Measurements from ENCODE around the gene KIAA1217.

KIAA1217 gene

GRCh38 chr10:24502801-24503460 is 294.0 kb downstream of the KIAA1217 start:
- DNase-seq (ENCODE audit: low spot score), result no peak

DNA sequence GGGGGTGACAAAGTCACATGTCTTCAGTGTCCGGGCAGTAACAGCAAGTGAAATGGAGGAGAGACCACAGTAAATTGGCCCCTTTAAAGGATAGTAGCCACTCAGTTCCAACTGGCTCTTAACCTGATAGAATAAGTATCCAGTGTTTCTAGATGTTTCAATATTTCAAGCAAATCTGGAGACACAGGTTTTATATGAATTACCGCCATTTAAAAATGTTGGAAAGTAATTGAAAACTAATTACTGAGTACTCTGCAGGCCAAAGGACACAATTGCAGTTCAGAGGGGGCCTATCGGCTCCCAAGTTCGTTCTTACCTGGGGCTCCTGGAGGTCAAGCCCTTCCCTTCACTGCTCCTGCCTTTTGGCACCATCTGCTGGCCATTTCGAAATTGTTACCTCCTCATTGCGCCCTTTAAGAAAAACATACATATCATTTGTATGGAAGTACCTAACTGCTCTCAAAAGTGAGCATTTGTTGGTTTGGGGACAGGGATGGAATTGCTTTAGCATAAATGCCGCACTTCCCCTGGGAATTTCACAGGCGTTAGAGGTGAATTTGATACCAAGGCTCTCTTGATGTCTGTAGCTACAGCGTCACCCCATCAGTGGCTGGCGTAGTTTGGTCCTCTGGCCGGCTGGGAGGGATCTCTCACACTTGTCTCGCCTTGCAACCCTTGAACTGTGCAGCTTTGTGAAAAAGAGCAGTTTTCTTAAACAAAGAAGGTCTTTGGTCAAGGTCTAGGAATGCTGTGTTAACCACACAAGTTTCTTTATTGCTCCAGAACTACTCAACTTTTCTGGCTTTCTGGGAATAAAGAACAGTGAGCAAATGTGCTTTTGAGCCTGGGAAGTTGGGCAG is 294.8 kb downstream of the KIAA1217 start:
- peak; percentile 6 for DNase-seq (ENCODE audit: low spot score)

DNA sequence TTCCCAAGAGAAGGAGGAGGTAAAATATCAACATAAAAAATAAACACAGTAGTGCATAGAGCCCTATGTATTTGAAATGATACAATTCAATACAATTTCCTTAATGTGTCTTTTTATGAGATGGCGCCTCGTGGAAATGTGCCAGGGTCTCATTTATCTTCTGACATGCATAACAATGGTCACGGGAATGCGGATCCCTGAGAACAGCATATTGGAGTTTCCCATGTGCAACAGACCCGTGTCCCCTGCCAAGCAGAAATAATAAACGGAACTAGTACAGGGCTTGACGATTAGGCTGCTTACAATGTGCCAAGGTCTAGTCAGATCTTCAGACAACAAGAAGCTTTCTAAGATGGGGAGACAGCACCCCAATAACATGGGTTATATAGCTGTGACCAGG is 296.8 kb downstream of the KIAA1217 start:
- DNase-seq (ENCODE audit: low spot score), result no peak

DNA sequence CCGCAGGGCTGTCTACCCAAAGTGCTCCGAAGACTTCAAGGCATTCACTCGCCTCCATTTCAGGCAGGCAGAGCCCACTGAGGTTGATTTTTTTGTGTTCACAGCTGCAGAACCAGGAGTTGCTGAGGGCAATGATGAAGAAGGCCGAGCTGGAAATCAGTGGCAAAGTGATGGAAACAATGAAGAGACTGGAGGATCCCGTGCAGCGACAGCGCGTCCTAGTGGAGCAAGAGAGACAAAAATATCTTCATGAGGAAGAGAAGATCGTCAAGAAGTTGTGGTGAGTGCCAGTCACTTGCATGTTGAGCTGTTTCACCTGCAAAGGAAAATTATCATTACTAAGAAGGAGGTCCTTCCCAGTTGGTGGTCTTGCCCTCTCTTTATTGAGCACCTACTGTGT is 304.2 kb downstream of the KIAA1217 start:
- DNase-seq (ENCODE audit: low spot score), result no peak

- DNase-seq (ENCODE audit: low spot score), result no peak
Measured at GRCh38 chr10:24515481-24515880, 306.5 kb downstream of the KIAA1217 start.

DNA sequence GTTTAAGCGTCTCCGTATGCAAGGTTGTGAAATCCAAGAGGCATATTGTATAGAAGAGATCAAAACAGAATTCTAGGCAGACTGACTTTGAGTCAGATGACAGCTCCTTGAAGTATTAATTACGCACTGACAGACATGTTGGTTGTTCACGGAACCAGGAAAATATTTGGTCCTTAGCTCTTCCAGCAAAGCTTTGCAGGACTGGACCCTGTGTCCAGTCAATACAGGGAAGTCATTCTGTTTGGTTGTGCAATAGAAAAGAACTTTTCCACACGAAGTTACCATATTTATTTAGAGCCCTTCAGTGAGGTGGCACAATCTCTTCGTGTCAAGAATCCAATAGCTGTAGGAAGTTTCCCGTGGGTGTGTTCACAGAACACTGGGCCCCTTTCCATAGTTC is 309.5 kb downstream of the KIAA1217 start:
- no peak for DNase-seq (ENCODE audit: low spot score)

DNA sequence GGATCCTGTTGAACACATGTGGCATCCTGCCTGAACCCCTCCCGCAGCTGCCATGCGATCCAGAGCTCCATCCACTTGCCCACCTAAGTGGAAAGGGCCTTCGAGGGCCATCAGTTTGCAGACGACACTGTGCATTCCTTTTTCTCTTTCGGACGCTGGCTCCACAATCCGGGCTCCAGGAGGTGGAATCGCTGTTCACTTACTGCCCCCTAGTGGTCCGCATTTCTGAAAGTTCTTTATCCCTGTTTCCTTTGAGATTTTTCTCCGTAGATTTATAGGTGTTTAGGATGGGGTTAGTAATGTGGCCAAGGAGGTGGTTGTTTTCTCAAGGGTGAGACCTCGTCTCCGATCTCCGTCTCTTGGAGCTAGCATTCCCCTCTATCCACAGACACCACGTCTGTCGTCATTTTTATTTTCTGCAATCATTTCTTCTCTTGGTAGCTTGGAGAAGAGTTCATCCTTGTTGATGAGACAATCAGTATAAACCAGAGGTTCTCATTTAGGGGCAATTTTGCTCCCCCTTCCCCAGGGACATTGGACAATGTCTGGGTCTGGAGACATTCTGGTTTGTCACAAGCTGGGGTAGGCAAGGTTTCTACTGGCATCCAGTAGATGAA is 310.2 kb downstream of the KIAA1217 start:
- peak; percentile 15 for DNase-seq (ENCODE audit: low spot score)

- DNase-seq (ENCODE audit: low spot score), result peak; percentile 7
Measured at GRCh38 chr10:24519950-24520349, 311.0 kb downstream of the KIAA1217 start.

- DNase-seq (ENCODE audit: low spot score), result no peak
Measured at GRCh38 chr10:24524314-24524713, 315.4 kb downstream of the KIAA1217 start.

DNA sequence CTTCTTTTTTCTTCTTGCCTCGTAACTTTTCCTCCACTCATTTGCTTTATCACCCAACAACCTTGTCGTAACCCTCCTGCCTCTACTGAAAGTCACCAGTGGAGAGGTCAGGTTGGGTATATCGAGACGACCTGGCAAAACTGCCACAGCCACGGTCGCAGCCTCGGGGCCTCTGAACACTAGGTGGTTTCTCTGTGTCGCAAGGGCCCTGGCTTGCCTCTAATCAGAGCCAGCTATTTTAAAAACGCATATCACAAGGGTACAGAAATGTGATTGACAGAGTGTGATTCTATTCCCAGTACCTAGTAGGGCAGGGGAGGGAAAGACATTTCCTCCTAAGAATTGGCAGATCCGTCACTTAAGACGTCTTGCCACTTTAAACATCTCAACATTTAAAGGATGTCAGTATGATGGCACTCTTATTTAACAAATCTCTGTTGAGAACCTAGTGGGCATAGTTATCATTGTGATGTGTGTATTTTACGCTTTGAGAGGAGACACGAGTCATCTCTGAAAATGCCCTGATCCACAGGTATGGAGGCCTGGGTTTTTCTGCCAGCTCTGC is 317.2 kb downstream of the KIAA1217 start:
- no peak for DNase-seq (ENCODE audit: low spot score)

DNA sequence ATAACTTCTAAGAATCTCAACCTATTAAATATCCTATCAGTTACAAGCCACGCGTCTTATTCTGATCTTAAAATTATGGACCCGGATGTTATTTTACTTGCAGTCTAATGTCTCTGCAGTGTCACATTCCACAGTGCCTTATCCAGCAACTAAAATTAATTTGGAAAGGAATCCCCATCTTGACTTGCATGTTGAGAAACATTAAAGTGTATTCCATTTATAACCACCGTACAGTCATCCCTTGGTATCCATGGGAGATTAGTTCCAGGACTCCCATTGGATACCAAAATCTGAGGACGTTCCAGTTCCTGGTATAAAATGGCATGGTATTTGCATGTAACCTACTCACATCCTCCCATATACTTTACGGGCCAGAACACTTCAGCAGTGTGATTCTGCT is 320.0 kb downstream of the KIAA1217 start:
- no peak for DNase-seq (ENCODE audit: low spot score)

- no peak for DNase-seq (ENCODE audit: low spot score)
Measured at GRCh38 chr10:24531439-24531838, 322.5 kb downstream of the KIAA1217 start.

DNA sequence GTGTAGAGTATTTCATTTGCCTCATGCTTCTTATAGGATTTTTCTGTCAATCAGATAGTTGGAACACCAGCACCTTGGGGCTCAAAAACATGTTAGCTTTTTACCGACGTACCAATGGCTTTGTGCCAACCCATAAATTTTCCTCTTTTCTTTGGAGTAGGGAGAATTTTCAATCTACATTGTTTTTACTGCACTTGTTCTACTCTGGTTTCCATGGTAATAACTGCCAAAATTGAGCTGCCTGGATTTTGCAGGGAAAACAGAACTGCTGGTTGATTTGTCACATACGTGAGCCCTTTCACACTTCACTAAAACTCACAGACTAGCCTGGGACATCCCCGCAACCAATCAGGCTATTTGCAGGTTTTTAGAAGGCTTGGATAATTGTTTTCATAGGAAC is 325.0 kb downstream of the KIAA1217 start:
- DNase-seq (ENCODE audit: low spot score), result no peak

- no peak for DNase-seq (ENCODE audit: low spot score)
Measured at GRCh38 chr10:24536636-24537035, 327.7 kb downstream of the KIAA1217 start.

- DNase-seq (ENCODE audit: low spot score), result no peak
Measured at GRCh38 chr10:24541239-24541753, 332.4 kb downstream of the KIAA1217 start.

- no peak for DNase-seq (ENCODE audit: low spot score)
Measured at GRCh38 chr10:24542314-24543270, 333.7 kb downstream of the KIAA1217 start.

- no peak for DNase-seq (ENCODE audit: low spot score)
Measured at GRCh38 chr10:24544776-24545175, 335.8 kb downstream of the KIAA1217 start.

DNA sequence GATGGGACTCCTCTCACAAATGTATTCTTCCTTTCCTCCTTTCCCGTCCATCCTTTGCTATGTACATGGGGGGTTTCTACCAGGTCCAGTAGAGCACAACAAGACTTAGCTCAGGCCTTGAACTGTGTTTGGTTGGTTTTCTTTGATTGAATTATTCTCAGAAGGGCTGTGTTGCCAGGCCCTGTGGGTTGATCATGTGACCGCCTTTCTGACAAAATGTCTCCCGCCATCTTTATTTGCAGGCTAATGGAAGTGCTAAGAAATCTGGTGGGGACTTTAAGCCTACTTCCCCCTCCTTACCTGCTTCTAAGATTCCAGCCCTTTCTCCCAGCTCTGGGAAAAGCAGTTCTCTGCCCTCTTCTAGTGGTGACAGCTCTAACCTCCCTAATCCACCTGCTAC is 336.6 kb downstream of the KIAA1217 start:
- no peak for DNase-seq (ENCODE audit: low spot score)

DNA sequence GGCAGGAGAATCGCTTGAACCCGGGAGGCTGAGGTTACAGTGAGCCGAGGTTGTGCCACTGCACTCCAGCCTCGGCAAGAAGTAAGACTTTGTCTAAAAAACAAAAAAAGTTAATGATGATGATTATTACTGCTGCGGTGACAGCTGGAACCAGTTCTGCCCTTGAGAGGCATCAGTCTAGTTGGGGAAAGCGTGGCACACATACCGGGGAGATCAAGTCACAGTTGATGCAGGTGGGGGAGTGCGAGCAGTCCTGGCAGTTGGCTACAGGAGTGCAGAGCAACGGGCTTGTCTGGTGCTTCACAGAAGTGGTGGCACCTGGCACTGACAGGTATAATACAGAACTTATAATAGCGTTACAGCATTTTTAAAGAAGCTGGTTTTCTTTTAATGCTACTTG is 341.7 kb downstream of the KIAA1217 start:
- DNase-seq (ENCODE audit: low spot score), result no peak

DNA sequence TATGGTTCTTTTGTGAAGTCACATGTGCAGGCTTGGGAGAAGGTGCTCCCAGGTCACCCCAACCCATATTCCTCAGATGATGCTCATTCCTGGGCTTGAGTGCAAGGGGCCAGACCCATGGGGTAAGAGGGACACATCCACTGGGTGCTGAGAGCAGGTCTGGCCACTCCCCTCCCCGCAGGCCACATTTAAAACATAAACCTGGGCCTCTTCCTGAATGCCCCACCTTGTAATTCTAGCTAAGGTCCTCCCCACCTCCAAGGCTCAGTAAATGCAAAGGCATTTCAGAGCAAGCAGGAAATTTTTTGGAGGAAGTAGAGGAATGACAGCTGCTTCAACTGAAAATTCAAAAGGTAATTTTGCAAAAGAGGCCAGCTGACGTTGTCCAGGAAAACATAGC is 342.2 kb downstream of the KIAA1217 start:
- DNase-seq (ENCODE audit: low spot score), result no peak

- DNase-seq (ENCODE audit: low spot score), result peak; percentile 7
Measured at GRCh38 chr10:24552346-24553016, 343.5 kb downstream of the KIAA1217 start.

All from CD4-positive, alpha-beta T cell treated with Interleukin-6 at 100 ng/mL for 8 hours (primary cell).